Hepatocyte (in vitro differentiated cells): ENCODE measurements around the gene DSCAML1.

Experiments used
- CTCF ChIP-seq: fragments of 200-600 bp; sonication (generic); IDR thresholded peaks from 2 replicates; pipeline ENCODE4 v1.5.1; 2016; ENCODE audit warnings: antibody characterized with exemption, mild to moderate bottlenecking; ENCODE audit not compliant: poor library complexity
- EZH2 ChIP-seq: fragments of 200-600 bp; sonication (generic); IDR thresholded peaks from 2 replicates; pipeline ENCODE4 v1.6.1; 2016; ENCODE audit warnings: antibody characterized with exemption, mild to moderate bottlenecking, borderline replicate concordance
- EZH2phosphoT487 ChIP-seq: fragments of 200-600 bp; sonication (generic); IDR thresholded peaks from one replicate; pipeline ENCODE4 v1.6.1; 2018; ENCODE audit warnings: antibody characterized with exemption, mild to moderate bottlenecking, low read depth, moderate library complexity; ENCODE audit not compliant: unreplicated experiment, severe bottlenecking

DNA sequence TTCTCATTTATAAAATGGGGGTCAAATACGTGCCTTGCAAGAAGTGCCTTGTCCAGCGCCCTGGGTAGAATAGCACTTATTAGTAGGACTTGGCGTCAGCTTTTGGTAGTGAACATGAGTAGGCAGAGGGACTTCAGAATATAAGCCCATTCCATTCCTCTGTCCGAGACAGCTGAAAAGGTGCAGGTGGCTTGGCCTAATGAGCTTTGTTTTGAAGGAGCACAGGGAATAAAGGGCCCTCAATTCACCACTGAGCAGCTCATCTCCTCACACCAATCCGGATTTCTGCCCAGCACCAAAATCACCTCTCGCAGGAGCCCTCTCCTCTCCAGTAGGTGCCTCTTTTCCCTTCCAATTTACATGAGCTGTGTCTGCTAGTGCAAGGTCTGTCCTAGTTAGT, 91.2 kb downstream of the DSCAML1 start:
- no peak for TF ChIP-seq CTCF
- TF ChIP-seq EZH2phosphoT487, result no peak
- TF ChIP-seq EZH2, result no peak
